Body of pancreas (tissue), 4 donors: ENCODE data around the gene PAGE1.

ENCODE experiments used
- POLR2A ChIP-seq, 3 donors: fragments of 450-650 bp; IDR thresholded peaks; one replicate each; pipeline ENCODE4 v1.6.1; 2016; ENCODE audit warnings: antibody characterized with exemption in 3 of 3, mild to moderate bottlenecking in 2 of 3
- TF ChIP-seq, protein P1 (sequence below), 7 experiments: fragments of 450-650 bp in 4 of 7; fragments of 200-600 bp in 3 of 7; sonication (generic) in 3 of 7; IDR thresholded peaks; one replicate each; pipeline ENCODE4 v1.5.1; 2016 to 2019; ENCODE audit warnings: antibody characterized with exemption in 7 of 7

DNA sequence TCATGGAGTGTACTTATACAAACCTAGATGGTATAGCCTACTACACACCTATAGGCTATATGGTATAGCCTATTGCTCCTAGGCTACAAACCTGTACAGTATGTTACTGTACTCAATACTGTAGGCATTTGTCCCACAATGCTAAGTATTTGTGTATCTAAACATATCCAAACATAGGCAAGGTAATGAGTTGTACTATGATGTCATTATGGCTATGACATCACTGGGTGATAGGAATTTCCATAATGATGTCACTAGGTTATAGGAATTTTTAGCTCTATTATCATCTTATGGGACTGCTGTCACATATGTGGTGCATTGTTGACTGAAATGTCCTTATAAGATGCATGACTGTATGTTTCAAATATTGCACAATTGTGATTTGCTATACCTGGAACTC is 5.5 kb upstream of the PAGE1 start:
- TF ChIP-seq POLR2A (IDR thresholded peaks at IDR 0.05), result no peak
- TF ChIP-seq, protein P1, sequence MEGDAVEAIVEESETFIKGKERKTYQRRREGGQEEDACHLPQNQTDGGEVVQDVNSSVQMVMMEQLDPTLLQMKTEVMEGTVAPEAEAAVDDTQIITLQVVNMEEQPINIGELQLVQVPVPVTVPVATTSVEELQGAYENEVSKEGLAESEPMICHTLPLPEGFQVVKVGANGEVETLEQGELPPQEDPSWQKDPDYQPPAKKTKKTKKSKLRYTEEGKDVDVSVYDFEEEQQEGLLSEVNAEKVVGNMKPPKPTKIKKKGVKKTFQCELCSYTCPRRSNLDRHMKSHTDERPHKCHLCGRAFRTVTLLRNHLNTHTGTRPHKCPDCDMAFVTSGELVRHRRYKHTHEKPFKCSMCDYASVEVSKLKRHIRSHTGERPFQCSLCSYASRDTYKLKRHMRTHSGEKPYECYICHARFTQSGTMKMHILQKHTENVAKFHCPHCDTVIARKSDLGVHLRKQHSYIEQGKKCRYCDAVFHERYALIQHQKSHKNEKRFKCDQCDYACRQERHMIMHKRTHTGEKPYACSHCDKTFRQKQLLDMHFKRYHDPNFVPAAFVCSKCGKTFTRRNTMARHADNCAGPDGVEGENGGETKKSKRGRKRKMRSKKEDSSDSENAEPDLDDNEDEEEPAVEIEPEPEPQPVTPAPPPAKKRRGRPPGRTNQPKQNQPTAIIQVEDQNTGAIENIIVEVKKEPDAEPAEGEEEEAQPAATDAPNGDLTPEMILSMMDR (IDR thresholded peaks at IDR 0.05), result no peak
